D721Med (cell line): ENCODE data around the gene AMIGO2.
A peak's percentile ranks its signal among the peaks of the same experiment; 100 is the strongest.

Experiments used
- DNase-seq: peaks from one replicate; pipeline ENCODE4 v3.0.0; 2011; ENCODE audit warnings: low spot score; ENCODE audit not compliant: insufficient read length
- FAIRE-seq: peaks from 2 replicates; lab custom pipeline; 2011; peaks lifted over from hg19 to GRCh38; lab: Jason Lieb, UNC
- TF ChIP-seq, protein P1 (sequence below): IDR thresholded peaks from 2 replicates; pipeline ENCODE4 v1.5.1; 2012; ENCODE audit warnings: mild to moderate bottlenecking, control low read depth; ENCODE audit not compliant: insufficient read depth; ENCODE audit errors: missing control alignments

AMIGO2 gene

GRCh38 chr12:47071241-47071852, 8.4 kb downstream of the AMIGO2 start:
- no peak for DNase-seq
- no peak for FAIRE-seq
- TF ChIP-seq, protein P1, sequence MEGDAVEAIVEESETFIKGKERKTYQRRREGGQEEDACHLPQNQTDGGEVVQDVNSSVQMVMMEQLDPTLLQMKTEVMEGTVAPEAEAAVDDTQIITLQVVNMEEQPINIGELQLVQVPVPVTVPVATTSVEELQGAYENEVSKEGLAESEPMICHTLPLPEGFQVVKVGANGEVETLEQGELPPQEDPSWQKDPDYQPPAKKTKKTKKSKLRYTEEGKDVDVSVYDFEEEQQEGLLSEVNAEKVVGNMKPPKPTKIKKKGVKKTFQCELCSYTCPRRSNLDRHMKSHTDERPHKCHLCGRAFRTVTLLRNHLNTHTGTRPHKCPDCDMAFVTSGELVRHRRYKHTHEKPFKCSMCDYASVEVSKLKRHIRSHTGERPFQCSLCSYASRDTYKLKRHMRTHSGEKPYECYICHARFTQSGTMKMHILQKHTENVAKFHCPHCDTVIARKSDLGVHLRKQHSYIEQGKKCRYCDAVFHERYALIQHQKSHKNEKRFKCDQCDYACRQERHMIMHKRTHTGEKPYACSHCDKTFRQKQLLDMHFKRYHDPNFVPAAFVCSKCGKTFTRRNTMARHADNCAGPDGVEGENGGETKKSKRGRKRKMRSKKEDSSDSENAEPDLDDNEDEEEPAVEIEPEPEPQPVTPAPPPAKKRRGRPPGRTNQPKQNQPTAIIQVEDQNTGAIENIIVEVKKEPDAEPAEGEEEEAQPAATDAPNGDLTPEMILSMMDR: peak; percentile 17

DNA sequence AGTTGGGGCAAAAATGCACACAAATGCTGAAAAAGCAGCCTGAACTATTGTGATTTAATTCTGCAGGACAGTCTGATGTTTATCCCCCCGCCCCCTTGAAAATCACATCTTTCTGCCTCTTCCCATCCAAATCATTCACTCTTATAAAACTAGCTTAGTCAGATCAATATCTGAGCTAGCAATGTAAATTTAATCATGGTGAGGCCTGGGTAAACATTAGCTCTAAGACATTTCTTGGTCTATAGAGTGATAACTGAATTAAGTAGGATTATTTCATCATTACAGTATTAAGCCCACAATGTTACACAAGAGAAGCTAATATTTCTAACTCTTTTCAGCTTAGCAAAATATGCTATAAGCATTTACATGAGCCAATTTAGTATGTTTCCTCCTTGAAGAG, 9.4 kb downstream of the AMIGO2 start:
- DNase-seq: no peak
- TF ChIP-seq, protein P1: no peak
- no peak for FAIRE-seq

- TF ChIP-seq, protein P1: no peak
- FAIRE-seq (no peak), DNase-seq (no peak)
These were observed 11.2 kb downstream of the AMIGO2 start for GRCh38 chr12:47068539-47068938.

- no peak for FAIRE-seq
- no peak for DNase-seq
- TF ChIP-seq, protein P1: no peak
These were observed 11.9 kb downstream of the AMIGO2 start for GRCh38 chr12:47067771-47068431.

DNA sequence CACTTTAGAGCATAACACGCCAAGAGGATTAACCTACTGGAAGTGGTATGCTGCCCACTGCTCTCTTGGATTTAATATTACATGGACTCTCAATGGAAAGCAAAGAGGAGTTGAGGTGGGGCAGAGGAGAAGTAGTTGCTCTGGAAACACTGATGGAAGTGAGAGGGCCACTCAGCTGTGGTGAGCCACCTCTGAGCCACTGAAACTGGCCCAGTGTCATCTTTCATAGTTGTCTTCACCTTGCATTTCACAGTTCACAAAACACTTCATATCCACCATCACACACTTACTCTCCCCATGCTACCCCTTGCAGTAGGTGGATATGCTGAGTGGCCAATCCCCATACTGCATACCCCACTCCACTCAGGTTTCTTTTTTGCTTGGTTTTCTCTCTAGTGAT, 12.6 kb downstream of the AMIGO2 start:
- TF ChIP-seq, protein P1: no peak
- no peak for FAIRE-seq
- DNase-seq: no peak

DNA sequence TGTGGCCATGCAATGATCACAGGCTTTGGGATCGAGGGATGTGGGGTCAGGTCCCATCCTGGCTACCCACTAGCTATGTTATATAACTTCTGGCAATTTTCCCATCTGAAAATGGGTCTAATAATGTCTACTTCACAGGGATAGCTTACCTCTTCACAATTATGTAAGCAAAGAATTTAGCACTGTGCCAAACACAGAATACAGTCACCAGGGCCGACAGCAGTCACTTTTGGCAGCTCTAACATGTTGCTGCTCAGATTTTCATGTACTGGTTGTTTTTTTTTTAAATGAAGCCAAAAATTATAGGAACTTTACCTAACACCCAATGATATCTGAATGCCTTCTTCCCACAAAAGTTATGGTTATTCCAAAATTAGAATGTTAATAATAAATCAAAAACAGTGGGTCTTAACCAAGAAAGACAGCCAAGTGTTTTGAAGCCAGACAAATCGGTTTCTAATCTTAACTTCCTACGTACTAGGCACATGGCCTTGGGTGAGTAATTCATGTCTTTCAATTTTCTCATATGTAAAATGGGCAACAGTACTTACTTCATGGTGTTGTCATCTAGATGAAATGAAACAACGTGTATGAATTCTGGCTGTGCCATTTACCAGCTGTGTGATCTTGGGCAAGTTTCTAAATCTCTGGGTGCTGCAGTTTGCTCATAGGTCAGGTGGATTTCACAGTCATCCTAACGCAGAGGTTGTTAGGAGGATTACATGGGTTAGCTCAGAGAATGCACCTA, 13.3 kb downstream of the AMIGO2 start:
- DNase-seq: no peak
- FAIRE-seq: no peak
- TF ChIP-seq, protein P1: no peak
